AG04450 (cell line): Measurements from ENCODE around the gene CD99. TPM values are rescaled to one million over a fixed set of nuclear protein-coding genes. Genes with fewer than 3 reads are reported as not detected.
A peak's percentile ranks its signal among the peaks of the same experiment; 100 is the strongest.

Experiments used
- CTCF ChIA-PET: fragments of 300-600, 350-600 bp; formaldehyde crosslinking; extraction: SDS; loops from one replicate; lab custom pipeline; 2022; ENCODE audit warnings: antibody characterized with exemption, inconsistent platforms; lab: Charles Lee
- POLR2A ChIA-PET: fragments of 350-600 bp; formaldehyde crosslinking; extraction: SDS; loops from one replicate; lab custom pipeline; 2021; ENCODE audit warnings: antibody characterized with exemption, inconsistent platforms; lab: Yijun Ruan, JAX
- DNase-seq: peaks from one replicate; pipeline ENCODE4 v3.0.0-alpha.2; 2011; ENCODE audit warnings: low read depth, low spot score
- H3K27ac ChIP-seq: one replicate; pipeline ENCODE4 v1.5.1; 2012; ENCODE audit warnings: low read depth, low read length, control low read depth
- H3K27me3 ChIP-seq: one replicate; pipeline ENCODE4 v1.6.0; 2012; ENCODE audit warnings: low read length; ENCODE audit not compliant: control insufficient read depth, insufficient read depth
- H3K4me3 ChIP-seq: 2 replicates; pipeline ENCODE4 v1.5.1; 2011; ENCODE audit warnings: mild to moderate bottlenecking, low read depth, low read length, control low read depth
- H3K9me3 ChIP-seq: 2 replicates; pipeline ENCODE4 v1.5.1; 2012; ENCODE audit warnings: low read length; ENCODE audit not compliant: control insufficient read depth, insufficient read depth
- CTCF ChIP-seq: IDR thresholded peaks from 2 replicates; pipeline ENCODE4 v1.5.1; 2011; ENCODE audit warnings: low read depth, low read length, control low read depth, inconsistent platforms
- polyA plus RNA-seq: library from polyadenylated mRNA; depleted of rRNA; stranded (reverse); fragments of >200 nt; gene quantifications from 2 replicates; pipeline ENCODE4 v1.2.3, GENCODE V29; 2011

Gene CD99
- polyA plus RNA-seq, 1 experiment = 355 TPM

GRCh38 chrX:2707334-2707760 lies 16.3 kb downstream of the CD99 start:
- no peaks in the 10 kb centered on the region for H3K9me3 ChIP-seq
- no peak for TF ChIP-seq CTCF
- peak; percentile 59 for DNase-seq
- POLR2A ChIA-PET = no interaction called here
- H3K27ac ChIP-seq = peak overlapping the region; percentile 54
- no peaks in the 10 kb centered on the region for H3K27me3 ChIP-seq
- CTCF ChIA-PET = no interaction called here
- H3K4me3 ChIP-seq = no peak overlapping the region

DNA sequence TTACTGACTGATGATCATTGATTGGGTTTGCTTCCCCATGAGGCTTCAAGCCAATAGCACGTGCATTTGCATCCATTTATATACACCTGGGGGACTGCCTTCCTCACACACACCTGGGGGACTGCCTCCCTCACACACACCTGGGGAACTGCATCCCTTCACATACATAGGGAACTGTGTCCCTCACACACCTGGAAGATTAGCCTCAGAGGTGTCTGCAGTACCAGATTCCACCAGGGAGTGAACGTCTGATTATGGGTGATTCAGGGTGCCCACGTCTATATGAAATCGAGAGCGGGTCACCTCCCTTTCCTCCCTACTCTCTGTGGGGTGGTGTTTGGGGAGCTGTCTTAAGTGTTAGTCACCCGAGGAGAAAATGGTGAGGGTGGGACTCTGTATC lies 16.9 kb downstream of the CD99 start:
- DNase-seq = no peak
- POLR2A ChIA-PET = no interaction called here
- no peaks in the 10 kb centered on the region for H3K9me3 ChIP-seq
- no peaks in the 10 kb centered on the region for H3K27me3 ChIP-seq
- no peak overlapping the region for H3K27ac ChIP-seq
- TF ChIP-seq CTCF = no peak
- no peak overlapping the region for H3K4me3 ChIP-seq
- CTCF ChIA-PET = no interaction called here

GRCh38 chrX:2708592-2709188 lies 17.6 kb downstream of the CD99 start:
- Histone ChIP-seq H3K27me3 (no peaks in the 10 kb centered on the region), H3K9me3 (no peaks in the 10 kb centered on the region), H3K4me3 (no peak overlapping the region), H3K27ac (peak overlapping the region; percentile 31)
- ChIA-PET CTCF (no interaction called here), POLR2A (no interaction called here)
- DNase-seq = no peak
- no peak for TF ChIP-seq CTCF

DNA sequence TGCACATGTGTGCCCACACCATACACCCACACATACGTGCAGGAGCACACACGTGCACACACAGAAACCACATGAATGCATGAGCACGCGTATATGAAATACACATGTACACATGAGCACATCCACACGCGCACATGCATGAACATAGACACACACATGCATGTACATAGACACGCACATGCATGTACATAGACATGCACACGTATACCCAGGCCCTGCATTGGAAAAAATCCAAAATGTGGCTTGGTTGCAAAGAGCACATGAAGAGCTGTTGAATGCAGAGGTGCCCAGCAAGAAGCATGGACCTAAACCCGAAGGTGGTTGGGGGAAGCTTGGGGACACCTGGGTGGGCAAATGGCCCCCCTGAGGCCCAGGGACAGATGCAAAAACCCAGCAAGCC lies 18.5 kb downstream of the CD99 start:
- TF ChIP-seq CTCF = no peak
- Histone ChIP-seq H3K9me3 (no peaks in the 10 kb centered on the region), H3K4me3 (no peak overlapping the region), H3K27ac (peak overlapping the region; percentile 81), H3K27me3 (no peaks in the 10 kb centered on the region)
- ChIA-PET CTCF (no interaction called here), POLR2A (no interaction called here)
- DNase-seq = no peak

DNA sequence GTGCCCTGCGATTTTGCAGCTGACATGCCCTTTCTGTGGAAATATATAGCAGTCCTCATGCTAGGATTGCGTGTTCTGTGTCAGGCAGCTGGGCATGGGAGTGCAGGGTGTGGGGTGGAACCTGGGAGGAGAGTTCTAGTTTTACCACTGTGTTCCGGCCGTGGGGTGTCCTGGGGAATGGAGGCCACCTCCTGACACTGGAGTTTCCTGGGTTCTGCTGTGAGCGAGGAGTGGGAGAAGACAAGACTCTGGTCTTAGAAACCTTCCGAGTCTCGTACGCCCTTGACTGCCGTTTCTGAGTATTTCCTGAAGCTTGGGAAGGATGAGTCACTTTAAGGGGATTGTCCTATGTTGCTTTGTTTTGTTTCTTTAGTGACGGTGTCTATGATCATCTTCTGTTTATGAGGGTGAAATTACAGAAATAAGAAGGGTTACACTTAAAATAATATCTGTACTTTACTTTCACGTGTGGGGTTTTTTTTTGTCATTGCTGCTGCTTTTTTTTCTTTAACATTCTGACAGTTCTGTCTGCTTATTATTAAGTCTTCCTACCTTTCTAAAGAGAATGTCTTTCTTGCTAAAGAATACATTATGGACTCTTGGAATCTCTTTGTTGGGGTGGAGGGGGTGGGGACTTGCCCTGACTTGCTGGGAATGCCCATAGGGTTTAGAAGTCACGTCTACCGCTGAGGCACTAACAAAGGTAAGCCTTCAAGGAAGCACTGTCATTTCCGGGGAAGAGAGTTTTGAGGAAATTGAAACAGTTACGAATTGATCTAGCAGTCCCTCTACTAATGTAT lies 19.1 kb downstream of the CD99 start:
- DNase-seq = no peak
- H3K9me3 ChIP-seq = no peaks in the 10 kb centered on the region
- peak overlapping the region; percentile 84 for H3K27ac ChIP-seq
- ChIA-PET CTCF (no interaction called here), POLR2A (no interaction called here)
- no peak for TF ChIP-seq CTCF
- H3K4me3 ChIP-seq = peak overlapping the region; percentile 38
- H3K27me3 ChIP-seq = no peaks in the 10 kb centered on the region
